Lower lobe of right lung (tissue), 2 donors: ENCODE measurements around the gene KRTAP9-8. TPM values are rescaled to one million over a fixed set of nuclear protein-coding genes. Genes with fewer than 3 reads are reported as not detected.
"Not testable (repeated sequence)": the region's sequence is repeated elsewhere in the genome, so short reads cannot be mapped to it uniquely, and the experiment has no call there.

ENCODE experiments used
- ATAC-seq, 2 donors: fragments of 200-7000 bp; cut with Tn5 transposase; one replicate each; pipeline ENCODE4 v1.9.1; 2020 to 2022; ENCODE audit warnings: mild to moderate bottlenecking in 2 of 2, moderate library complexity in 2 of 2
- DNase-seq: peaks from one replicate; pipeline ENCODE4 v3.0.0-alpha.2; 2020
- H3K27ac ChIP-seq: fragments of 200-600 bp; one replicate; pipeline ENCODE4 v1.8.0; 2022
- H3K27me3 ChIP-seq: fragments of 200-600 bp; one replicate; pipeline ENCODE4 v1.8.0; 2022; ENCODE audit warnings: low read depth
- H3K36me3 ChIP-seq: fragments of 200-600 bp; one replicate; pipeline ENCODE4 v1.8.0; 2022; ENCODE audit warnings: mild to moderate bottlenecking
- H3K4me1 ChIP-seq: fragments of 200-600 bp; one replicate; pipeline ENCODE4 v1.8.0; 2022
- H3K4me3 ChIP-seq: fragments of 200-600 bp; one replicate; pipeline ENCODE4 v1.8.0; 2022; ENCODE audit warnings: mild to moderate bottlenecking
- H3K9me3 ChIP-seq: fragments of 200-600 bp; one replicate; pipeline ENCODE4 v1.8.0; 2022
- CTCF ChIP-seq: fragments of 200-600 bp; IDR thresholded peaks from one replicate; pipeline ENCODE4 v1.8.0; 2022; ENCODE audit warnings: antibody characterized with exemption, mild to moderate bottlenecking
- intact Hi-C: fragments of 100-400 bp; cut with DNase I; formaldehyde crosslinking; loops from one replicate; pipeline ENCODE4 v1.11.0; 2022
- total RNA-seq: library from RNA; stranded (reverse); fragmentation: NEBNext Ultra II Directional; extraction: Animal tissue kit (Norgen Biotek cat#: 25700); gene quantifications from one replicate; pipeline ENCODE4 v1.2.1, GENCODE V29; 2021
- donor health status: DM: no; HTN: yes; CAD: no; lungs with severe emphysema.

The KRTAP9-8 gene
- total RNA-seq, 1 donor from 2014 or later, result not detected

GRCh38 chr17:41265078-41265477, 27.3 kb downstream of the KRTAP9-8 start, which contains the start of gene KRTAP9-6:
TSS of gene KRTAP9-6 (plus strand) at chr17:41265378. CDS start at chr17:41265378, 0 bp downstream.
- no peak for ATAC-seq
- H3K4me3 ChIP-seq, result no peak within 1 kb of the TSS
- H3K27ac ChIP-seq, result no peak within 1 kb of the TSS
- intact Hi-C loops, result no loop called here
- no peak for TF ChIP-seq CTCF
- H3K9me3 ChIP-seq, result no peaks in the 10 kb centered on the region
- no peak for DNase-seq
- H3K36me3 ChIP-seq, result no peaks in the 10 kb centered on the region
- H3K4me1 ChIP-seq, result no peaks in the 10 kb centered on the region
- H3K27me3 ChIP-seq, result peaks cover 11% of the 10 kb centered on the region

GRCh38 chr17:41267711-41268110, 29.9 kb downstream of the KRTAP9-8 start:
- intact Hi-C loops, result no loop called here
- no peaks in the 10 kb centered on the region for H3K4me1 ChIP-seq
- peaks cover 8% of the 10 kb centered on the region for H3K27me3 ChIP-seq
- DNase-seq (no peak), ATAC-seq (no peak)
- H3K9me3 ChIP-seq, result no peaks in the 10 kb centered on the region
- no peaks in the 10 kb centered on the region for H3K36me3 ChIP-seq
- no peak overlapping the region for H3K4me3 ChIP-seq
- TF ChIP-seq CTCF, result no peak
- no peak overlapping the region for H3K27ac ChIP-seq

- DNase-seq, H3K4me1 ChIP-seq, H3K27me3 ChIP-seq, H3K27ac ChIP-seq, H3K4me3 ChIP-seq, H3K9me3 ChIP-seq, intact Hi-C loops, H3K36me3 ChIP-seq, ATAC-seq: not testable (repeated sequence)
Observed at GRCh38 chr17:41271323-41271722, 33.5 kb downstream of the KRTAP9-8 start.

GRCh38 chr17:41271858-41272257, 34.1 kb downstream of the KRTAP9-8 start:
- Histone ChIP-seq H3K4me1 (no peaks in the 10 kb centered on the region), H3K36me3 (no peaks in the 10 kb centered on the region), H3K9me3 (no peaks in the 10 kb centered on the region), H3K27me3 (peaks cover 5% of the 10 kb centered on the region), H3K4me3 (no peak overlapping the region), H3K27ac (no peak overlapping the region)
- TF ChIP-seq CTCF, result no peak
- no peak for DNase-seq
- intact Hi-C loops, result no loop called here
- no peak for ATAC-seq

- DNase-seq, H3K36me3 ChIP-seq, H3K9me3 ChIP-seq, intact Hi-C loops, ATAC-seq, H3K4me3 ChIP-seq, H3K27me3 ChIP-seq, H3K4me1 ChIP-seq, H3K27ac ChIP-seq: not testable (repeated sequence)
Observed at GRCh38 chr17:41275648-41276190, 37.9 kb downstream of the KRTAP9-8 start, which contains the start of gene KRTAP9-7. TSS of gene KRTAP9-7 (plus strand) at chr17:41275698. CDS start at chr17:41275698, 0 bp downstream.

- Histone ChIP-seq H3K36me3 (no peaks in the 10 kb centered on the region), H3K4me3 (no peak overlapping the region), H3K4me1 (no peaks in the 10 kb centered on the region), H3K27me3 (peaks cover 5% of the 10 kb centered on the region), H3K27ac (no peak overlapping the region), H3K9me3 (no peaks in the 10 kb centered on the region)
- intact Hi-C loops, result no loop called here
- ATAC-seq (no peak), DNase-seq (no peak)
- no peak for TF ChIP-seq CTCF
Observed at GRCh38 chr17:41278176-41278955, 40.6 kb downstream of the KRTAP9-8 start.
